ENCODE results near the gene ATP10A.

DNA sequence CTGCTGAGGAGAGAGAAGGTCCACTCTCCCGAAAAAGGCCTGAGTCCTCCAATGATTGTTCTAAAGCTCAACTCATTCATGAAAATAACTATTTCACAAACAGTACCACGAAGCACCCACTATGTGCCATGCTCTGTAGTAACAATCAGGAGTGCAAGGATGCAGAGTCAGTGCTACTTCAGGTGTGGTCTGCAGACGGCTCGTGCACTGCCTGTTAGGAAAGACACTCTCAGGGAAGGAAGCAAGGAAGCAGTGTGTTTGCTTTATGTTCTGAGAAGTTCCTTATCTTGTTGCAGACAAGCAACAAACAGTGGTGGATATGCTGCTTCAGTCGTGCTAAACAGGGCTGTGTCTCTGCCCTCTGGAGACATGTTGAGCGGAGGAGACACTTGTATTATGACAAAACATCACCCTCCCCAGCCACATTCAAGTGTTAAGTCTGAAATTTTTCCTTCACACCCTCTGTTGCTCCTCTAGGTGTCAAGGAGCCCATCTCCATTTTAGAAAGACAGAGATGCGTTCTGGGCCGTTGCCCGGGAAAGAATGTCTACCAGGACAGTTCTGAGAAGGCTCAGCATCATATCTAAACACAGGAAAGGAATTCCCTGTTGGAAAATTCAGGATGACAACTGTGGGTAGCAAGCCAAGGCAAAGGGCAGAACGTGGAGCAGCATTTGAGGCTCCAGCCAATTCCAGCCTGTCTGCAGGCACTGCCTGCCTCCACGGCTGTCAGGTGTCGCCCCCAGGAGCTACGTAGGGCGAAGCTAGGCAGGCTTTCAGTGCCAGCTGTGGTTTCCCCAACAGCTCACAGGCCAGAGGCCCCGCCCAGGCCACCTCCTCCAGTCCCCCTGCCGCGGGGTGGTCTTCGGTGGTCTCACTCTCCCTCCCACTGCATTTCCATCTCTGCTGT lies 13.4 kb upstream of the ATP10A start:
- TF ChIP-seq POLR2A (IDR thresholded peaks at IDR 0.05), result no peak
- TF ChIP-seq CTCF (IDR thresholded peaks at IDR 0.05), result no peak
